ENCODE measurements around the gene POP4.

POP4 gene

DNA sequence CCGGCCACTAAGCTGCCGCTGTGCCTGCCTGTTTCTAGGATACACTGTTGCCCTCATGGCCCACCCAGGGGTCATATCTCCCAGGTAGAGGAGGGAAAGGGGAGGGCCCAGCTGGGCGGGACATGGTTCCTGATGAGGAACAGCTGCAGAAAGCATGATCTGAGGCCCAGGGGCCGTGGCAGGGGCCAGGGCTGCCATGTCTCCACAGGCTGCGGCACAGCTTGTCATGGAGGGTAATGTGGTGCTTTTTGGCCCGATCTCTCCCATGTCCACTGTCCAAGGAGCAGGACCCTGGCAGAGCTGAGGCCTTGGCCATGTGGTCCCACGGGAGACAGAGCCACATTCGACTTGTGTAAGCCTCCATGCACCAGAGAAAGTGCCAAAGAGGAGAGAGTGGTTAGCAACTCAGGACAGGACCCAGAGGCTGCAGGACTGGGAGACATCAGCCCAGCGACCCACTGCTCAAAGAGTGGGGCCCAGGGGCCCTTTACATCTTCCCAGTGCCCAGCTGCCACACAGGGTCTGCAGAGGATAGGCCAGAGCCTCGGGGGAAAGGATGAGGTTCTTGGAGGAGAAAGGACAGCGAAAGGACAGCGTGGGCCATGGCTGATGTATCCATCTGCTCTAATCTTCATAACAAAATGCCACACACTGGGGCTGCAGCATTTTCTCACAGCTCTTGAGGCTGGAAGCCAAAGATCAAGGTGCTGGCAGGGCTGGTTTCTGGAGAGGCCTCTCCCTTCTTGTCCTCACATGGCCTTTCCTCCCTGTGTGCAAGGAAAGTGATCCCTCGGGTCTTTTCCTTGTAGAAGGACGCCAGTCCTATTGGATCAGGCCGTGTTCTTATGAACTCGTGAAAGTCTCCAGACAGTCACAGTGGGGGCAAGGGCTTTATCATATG, 11.5 kb downstream of the POP4 start:
- Histone ChIP-seq H3K9ac (ENCODE audit: low read depth, low read length) (no peak overlapping the region), H3K79me2 (ENCODE audit: insufficient read depth, low read length) (no peaks in the 10 kb centered on the region), H4K20me1 (ENCODE audit: insufficient read depth, low read length) (no peaks in the 10 kb centered on the region), H3K27ac (ENCODE audit: low read length) (no peak overlapping the region), H3K4me1 (ENCODE audit: insufficient read depth, low read length) (no peaks in the 10 kb centered on the region), H3K4me2 (ENCODE audit: insufficient read depth, low read length) (no peak overlapping the region), H2AFZ (ENCODE audit: low read depth, low read length) (no peak overlapping the region), H3K27me3 (ENCODE audit: insufficient read depth, low read length, poor library complexity) (no peaks in the 10 kb centered on the region), H3K4me3 (ENCODE audit: low read depth in 1 of 2, low read length in 2 of 2) (no peak overlapping the region), H3K9me3 (ENCODE audit: insufficient read depth, low read length, severe bottlenecking) (no peaks in the 10 kb centered on the region), H3K36me3 (ENCODE audit: insufficient read depth, low read length) (peaks cover 34% of the 10 kb centered on the region)
- no peak for ATAC-seq (ENCODE audit: insufficient read depth, low read depth)
- TF ChIP-seq CTCF (IDR thresholded peaks at IDR 0.05; ENCODE audit: borderline replicate concordance, extremely low read depth, low read length, poor library complexity, severe bottlenecking) = no peak
- no peak for TF ChIP-seq EZH2 (IDR thresholded peaks at IDR 0.05; ENCODE audit: borderline replicate concordance, low read depth, low read length, severe bottlenecking)
- DNase-seq = no peak

DNA sequence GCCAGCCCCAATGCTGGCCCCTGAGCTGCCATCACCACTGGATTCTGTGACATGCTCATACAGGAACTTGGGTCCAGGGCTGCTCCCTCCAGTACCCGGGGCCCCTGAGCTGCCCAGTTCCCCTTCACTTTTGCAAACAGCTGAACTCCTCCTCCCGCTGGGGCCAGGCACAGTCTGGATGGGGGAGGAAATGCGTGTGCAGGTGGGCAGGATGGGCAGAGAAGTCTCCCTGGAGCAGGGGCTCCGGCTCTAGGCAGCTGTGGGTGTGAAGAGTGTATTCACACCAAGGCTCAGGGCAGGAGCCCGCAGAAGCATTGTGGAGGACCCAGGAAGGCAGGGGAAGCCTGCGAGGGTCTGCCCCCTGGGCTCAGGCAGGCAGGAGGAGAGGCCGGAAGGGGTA, 12.4 kb downstream of the POP4 start:
- ATAC-seq (ENCODE audit: insufficient read depth, low read depth) = no peak
- Histone ChIP-seq H3K4me2 (ENCODE audit: insufficient read depth, low read length) (no peak overlapping the region), H3K4me1 (ENCODE audit: insufficient read depth, low read length) (no peaks in the 10 kb centered on the region), H2AFZ (ENCODE audit: low read depth, low read length) (no peak overlapping the region), H3K27me3 (ENCODE audit: insufficient read depth, low read length, poor library complexity) (no peaks in the 10 kb centered on the region), H3K9ac (ENCODE audit: low read depth, low read length) (no peak overlapping the region), H3K27ac (ENCODE audit: low read length) (no peak overlapping the region), H3K4me3 (ENCODE audit: low read depth in 1 of 2, low read length in 2 of 2) (no peak overlapping the region), H3K36me3 (ENCODE audit: insufficient read depth, low read length) (peaks cover 26% of the 10 kb centered on the region), H3K9me3 (ENCODE audit: insufficient read depth, low read length, severe bottlenecking) (no peaks in the 10 kb centered on the region), H4K20me1 (ENCODE audit: insufficient read depth, low read length) (no peaks in the 10 kb centered on the region), H3K79me2 (ENCODE audit: insufficient read depth, low read length) (no peaks in the 10 kb centered on the region)
- TF ChIP-seq CTCF (IDR thresholded peaks at IDR 0.05; ENCODE audit: borderline replicate concordance, extremely low read depth, low read length, poor library complexity, severe bottlenecking) = no peak
- TF ChIP-seq EZH2 (IDR thresholded peaks at IDR 0.05; ENCODE audit: borderline replicate concordance, low read depth, low read length, severe bottlenecking) = no peak
- no peak for DNase-seq

DNA sequence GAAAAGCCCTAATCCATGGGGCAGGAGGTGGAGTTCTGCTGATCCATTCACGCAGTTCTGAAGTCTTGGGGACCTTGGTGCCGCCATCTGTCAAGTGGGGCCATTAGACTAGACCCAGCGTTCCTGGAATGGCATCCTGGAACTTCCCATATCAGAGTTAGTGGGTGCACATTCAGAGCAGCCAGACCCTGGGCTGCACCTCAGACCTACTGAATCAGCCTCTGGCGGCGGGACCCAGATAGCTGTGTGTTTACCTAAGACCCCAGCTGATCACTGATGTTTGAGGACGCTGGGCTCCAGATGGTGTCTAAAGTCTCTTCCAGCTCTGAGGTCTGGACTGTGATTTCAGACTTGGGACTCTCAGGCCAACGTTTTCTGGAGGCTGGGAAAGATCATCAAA, 12.8 kb downstream of the POP4 start:
- ATAC-seq (ENCODE audit: insufficient read depth, low read depth) = no peak
- Histone ChIP-seq H3K4me1 (ENCODE audit: insufficient read depth, low read length) (no peaks in the 10 kb centered on the region), H3K79me2 (ENCODE audit: insufficient read depth, low read length) (no peaks in the 10 kb centered on the region), H3K9ac (ENCODE audit: low read depth, low read length) (no peak overlapping the region), H3K4me3 (ENCODE audit: low read depth in 1 of 2, low read length in 2 of 2) (no peak overlapping the region), H2AFZ (ENCODE audit: low read depth, low read length) (no peak overlapping the region), H3K36me3 (ENCODE audit: insufficient read depth, low read length) (peaks cover 21% of the 10 kb centered on the region), H3K27me3 (ENCODE audit: insufficient read depth, low read length, poor library complexity) (no peaks in the 10 kb centered on the region), H3K4me2 (ENCODE audit: insufficient read depth, low read length) (no peak overlapping the region), H3K27ac (ENCODE audit: low read length) (no peak overlapping the region), H3K9me3 (ENCODE audit: insufficient read depth, low read length, severe bottlenecking) (no peaks in the 10 kb centered on the region), H4K20me1 (ENCODE audit: insufficient read depth, low read length) (no peaks in the 10 kb centered on the region)
- no peak for TF ChIP-seq CTCF (IDR thresholded peaks at IDR 0.05; ENCODE audit: borderline replicate concordance, extremely low read depth, low read length, poor library complexity, severe bottlenecking)
- no peak for TF ChIP-seq EZH2 (IDR thresholded peaks at IDR 0.05; ENCODE audit: borderline replicate concordance, low read depth, low read length, severe bottlenecking)
- DNase-seq = no peak

All from DND-41 (cell line).